NCI-H226 (cell line): ENCODE data around the gene ASCC3.
"Not testable (repeated sequence)": the region's sequence is repeated elsewhere in the genome, so short reads cannot be mapped to it uniquely, and the experiment has no call there.

Experiments used
- DNase-seq: peaks from one replicate; pipeline ENCODE4 v3.0.0-alpha.2; 2015

The ASCC3 gene

GRCh38 chr6:100641147-100641546, 240.0 kb downstream of the ASCC3 start:
- DNase-seq: not testable (repeated sequence)

- peak; percentile 72 for DNase-seq
Measured at GRCh38 chr6:100633096-100633777, 247.9 kb downstream of the ASCC3 start.

DNA sequence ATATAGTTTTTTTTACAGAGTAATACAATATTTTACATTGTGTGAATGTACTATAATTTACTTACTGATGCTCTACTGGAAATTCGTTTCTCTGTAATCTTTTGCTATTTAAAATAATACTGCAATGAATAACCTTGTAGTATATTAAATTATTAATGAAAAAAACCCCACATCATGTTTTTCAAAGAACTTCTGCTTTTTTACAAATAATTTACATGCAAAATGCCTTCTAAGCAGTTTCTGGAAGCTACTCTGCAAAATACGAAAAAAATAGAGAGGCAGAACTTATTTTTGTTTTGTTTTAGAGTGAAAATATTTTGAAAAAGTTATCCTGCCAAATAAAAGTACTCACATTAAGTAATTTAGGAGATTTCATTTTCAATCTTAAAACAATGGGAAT, 250.6 kb downstream of the ASCC3 start:
- no peak for DNase-seq

GRCh38 chr6:100627911-100628758, 253.0 kb downstream of the ASCC3 start:
- DNase-seq: no peak

GRCh38 chr6:100626721-100627120, 254.4 kb downstream of the ASCC3 start:
- DNase-seq: no peak

GRCh38 chr6:100622907-100623692, 258.0 kb downstream of the ASCC3 start:
- peak; percentile 51 for DNase-seq

DNA sequence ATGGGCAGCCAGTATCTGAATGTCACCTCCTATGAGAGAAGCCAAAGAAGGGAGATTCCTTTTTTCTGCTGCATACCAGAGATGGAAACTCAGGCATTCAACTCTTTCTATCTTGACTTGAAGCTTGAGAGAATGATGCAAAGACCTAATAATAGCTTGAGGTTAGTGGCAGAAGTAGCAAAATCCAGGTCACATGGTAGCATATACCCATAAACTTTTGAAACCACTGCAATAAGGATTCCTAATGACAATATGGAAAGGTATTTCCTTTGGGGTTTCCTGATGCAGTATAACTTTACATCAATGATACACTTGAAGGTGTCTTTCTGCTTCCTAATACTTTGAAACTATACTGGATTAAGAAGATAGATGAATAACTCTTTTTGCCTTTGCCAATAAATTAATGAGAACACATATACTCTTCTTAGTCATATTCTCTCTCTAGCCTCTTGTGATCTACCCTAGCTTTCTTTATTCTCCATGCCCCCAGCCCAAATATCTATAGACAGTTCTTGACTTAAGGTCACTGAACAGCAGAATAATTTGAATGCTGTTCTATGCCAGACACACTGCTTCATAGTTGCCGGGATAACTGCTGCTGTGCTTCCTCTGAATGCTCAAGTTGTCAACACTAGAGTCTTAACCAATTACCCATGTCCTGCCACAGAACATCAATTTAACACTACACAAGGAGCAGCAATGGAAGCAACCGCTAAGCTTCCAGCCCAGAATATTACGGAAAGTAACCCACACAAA, 260.9 kb downstream of the ASCC3 start:
- DNase-seq: peak; percentile 62

DNA sequence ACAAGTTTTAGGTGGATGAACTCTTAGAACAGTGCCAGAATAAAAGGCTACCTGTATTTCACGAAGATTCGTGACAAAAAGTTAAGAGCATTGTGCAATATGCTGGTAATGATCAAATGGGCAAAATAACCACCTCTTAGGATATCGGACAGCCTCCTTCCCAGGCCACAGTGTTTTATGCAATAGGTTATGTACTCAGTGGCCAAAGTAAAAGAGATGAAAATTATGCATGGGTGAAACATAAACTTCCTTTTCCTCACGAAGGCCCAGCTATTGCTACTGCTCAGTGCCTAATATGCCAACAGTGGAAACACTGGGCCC, 262.8 kb downstream of the ASCC3 start:
- no peak for DNase-seq

- peak; percentile 13 for DNase-seq
Measured at GRCh38 chr6:100617633-100618350, 263.3 kb downstream of the ASCC3 start.

- DNase-seq: no peak
Measured at GRCh38 chr6:100614933-100615332, 266.2 kb downstream of the ASCC3 start.

DNA sequence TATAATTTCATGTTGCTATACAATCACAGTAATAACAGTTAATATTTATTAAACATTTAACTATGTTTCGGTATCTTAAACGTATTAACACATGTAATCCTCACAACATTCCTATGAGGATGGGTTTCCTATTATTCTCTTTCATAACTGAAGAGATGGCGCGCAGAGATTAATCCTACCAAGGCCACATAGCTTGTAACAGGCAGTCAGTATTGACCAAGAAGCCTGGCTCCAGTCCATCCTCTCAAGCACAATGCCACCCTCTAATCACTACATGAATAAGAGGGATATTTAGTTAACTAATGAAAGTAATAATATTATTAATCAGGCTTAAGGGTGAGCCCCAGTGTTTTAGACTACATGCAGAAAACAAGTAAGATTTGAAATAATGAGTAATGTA, 266.7 kb downstream of the ASCC3 start:
- no peak for DNase-seq

DNA sequence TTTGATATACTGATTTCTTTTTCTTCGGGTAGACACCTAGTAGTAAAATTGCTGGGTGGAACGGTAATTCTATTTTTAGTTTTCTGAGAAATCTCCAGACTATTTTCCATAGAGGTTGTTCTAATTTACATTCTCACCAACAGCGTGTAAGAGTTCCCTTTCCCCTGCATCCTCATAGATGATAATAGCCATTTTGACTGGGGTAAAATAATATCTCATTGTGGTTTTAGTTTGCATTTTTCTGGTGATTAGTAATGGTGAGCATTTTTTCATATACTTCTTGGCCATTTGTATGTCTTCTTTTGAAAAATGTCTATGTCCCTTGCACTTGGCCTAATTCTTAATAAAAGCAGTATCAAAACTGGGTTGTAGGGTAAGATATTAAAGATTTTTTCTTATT, 267.5 kb downstream of the ASCC3 start:
- DNase-seq: peak; percentile 18

GRCh38 chr6:100612094-100612493, 269.0 kb downstream of the ASCC3 start:
- no peak for DNase-seq

DNA sequence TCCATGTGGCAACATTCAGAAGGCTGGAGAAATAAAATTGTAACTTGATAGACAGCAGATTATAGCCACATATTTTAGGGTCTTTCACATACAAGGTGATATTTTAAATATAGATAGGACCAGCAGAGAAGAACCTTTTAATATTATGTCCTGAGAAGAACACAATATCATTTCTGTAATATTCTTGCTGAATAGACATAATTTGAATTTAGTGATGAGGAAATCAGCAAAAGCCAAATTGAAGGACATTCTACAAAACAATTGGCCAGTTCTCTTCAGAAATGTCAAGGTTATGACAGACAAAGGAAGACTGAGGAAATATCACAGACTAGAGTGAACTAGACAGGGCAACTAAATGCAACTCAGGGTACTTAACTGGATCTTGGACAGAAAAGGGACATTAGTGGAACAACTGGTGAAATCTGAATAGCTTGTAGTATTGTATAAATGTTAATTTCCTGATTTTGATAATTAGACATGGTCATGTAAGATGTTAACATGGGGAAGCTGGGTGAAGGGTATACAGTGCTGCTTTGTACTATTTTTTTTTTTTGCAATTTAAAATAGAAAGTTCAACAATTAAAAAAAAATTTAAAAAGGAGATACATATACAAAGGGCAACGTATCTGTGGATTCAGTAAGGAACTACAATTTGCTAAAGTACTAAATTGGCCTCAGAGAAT, 281.9 kb downstream of the ASCC3 start:
- no peak for DNase-seq

- DNase-seq: no peak
Measured at GRCh38 chr6:100595456-100595855, 285.7 kb downstream of the ASCC3 start.

GRCh38 chr6:100593522-100593921, 287.6 kb downstream of the ASCC3 start:
- no peak for DNase-seq

- DNase-seq: no peak
Measured at GRCh38 chr6:100592929-100593328, 288.2 kb downstream of the ASCC3 start.

DNA sequence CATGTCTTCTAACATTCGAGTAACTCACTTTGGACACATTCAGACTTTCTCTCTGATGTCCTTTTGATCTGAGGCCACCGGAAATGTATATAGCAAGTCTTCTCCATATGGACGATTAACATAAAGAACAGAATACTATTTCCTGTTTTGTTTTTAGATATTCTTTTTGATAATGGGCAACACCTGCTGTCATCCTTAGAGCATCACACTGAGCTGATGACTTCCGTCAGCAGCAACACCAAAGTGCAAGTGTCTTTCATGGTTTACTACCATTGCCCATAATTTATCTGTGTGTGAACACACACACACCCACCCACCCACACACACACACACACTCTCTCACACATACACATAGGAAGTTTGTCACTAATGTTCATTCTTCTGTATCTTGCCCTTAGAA, 303.7 kb downstream of the ASCC3 start:
- DNase-seq: no peak

GRCh38 chr6:100575921-100576320, 305.2 kb downstream of the ASCC3 start:
- no peak for DNase-seq

- no peak for DNase-seq
Measured at GRCh38 chr6:100574836-100575235, 306.3 kb downstream of the ASCC3 start.

DNA sequence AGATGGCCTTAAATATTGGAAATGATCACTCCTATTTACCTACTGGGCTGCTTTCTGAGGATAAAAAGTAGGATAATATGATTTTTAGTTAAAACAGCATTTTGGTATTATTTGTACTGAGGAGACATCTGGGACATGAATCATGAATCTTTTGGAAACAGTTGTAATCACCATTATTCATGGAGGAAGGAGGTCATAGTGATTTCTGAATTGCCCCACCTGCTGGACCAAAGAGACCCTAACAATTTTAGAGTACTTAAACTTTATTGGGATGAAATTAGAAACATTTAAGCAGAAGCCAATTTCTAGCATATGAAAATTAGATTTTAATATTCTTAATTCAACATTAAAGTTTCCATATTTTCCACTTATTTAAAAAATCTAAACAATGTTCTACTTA, 308.0 kb downstream of the ASCC3 start:
- peak; percentile 7 for DNase-seq

DNA sequence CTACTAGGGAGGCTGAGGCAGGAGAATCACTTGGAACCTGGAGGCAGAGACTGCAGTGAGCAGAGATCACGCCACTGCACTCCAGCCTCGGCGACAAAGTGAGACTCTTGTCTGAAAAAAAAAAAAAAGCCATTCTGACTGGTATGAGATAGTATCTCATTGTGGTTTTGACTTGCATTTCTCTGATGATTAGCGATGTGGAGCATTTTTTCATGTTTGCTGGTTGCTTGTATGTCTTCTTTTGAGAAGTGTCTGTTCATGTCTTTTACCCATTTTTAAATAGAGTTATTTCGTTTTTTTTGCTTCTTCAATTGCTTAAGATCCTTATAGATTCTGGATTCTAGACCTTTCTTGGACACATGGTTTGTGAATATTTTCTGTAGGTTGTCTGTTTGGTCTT, 312.9 kb downstream of the ASCC3 start:
- DNase-seq: no peak
